ENCODE results near the gene CDH4.

The CDH4 gene

GRCh38 chr20:61251529-61252393 lies at the start of gene CDH4:
TSS of gene CDH4 (plus strand) at chr20:61252261.
- ATAC-seq = no peak

- no peak for ATAC-seq
Measured at GRCh38 chr20:61203320-61203719, 48.7 kb upstream of the CDH4 start.

- ATAC-seq = no peak
Measured at GRCh38 chr20:61204206-61204605, 47.9 kb upstream of the CDH4 start.

- ATAC-seq = no peak
Measured at GRCh38 chr20:61205769-61206168, 46.3 kb upstream of the CDH4 start.

GRCh38 chr20:61210862-61211261 lies 41.2 kb upstream of the CDH4 start:
- no peak for ATAC-seq

GRCh38 chr20:61217848-61218247 lies 34.2 kb upstream of the CDH4 start:
- ATAC-seq = no peak

GRCh38 chr20:61219021-61219431 lies 33.0 kb upstream of the CDH4 start:
- ATAC-seq = no peak

GRCh38 chr20:61220131-61220530 lies 31.9 kb upstream of the CDH4 start:
- no peak for ATAC-seq

GRCh38 chr20:61220626-61221325 lies 31.3 kb upstream of the CDH4 start:
- ATAC-seq = no peak

GRCh38 chr20:61222699-61223098 lies 29.4 kb upstream of the CDH4 start:
- ATAC-seq = no peak

- ATAC-seq = no peak
Measured at GRCh38 chr20:61223121-61223520, 28.9 kb upstream of the CDH4 start.

- no peak for ATAC-seq
Measured at GRCh38 chr20:61230166-61230565, 21.9 kb upstream of the CDH4 start.

- ATAC-seq = no peak
Measured at GRCh38 chr20:61233590-61233989, 18.5 kb upstream of the CDH4 start.

GRCh38 chr20:61234224-61234890 lies 17.7 kb upstream of the CDH4 start:
- ATAC-seq = no peak

- no peak for ATAC-seq
Measured at GRCh38 chr20:61236713-61237112, 15.3 kb upstream of the CDH4 start.

GRCh38 chr20:61238813-61239212 lies 13.2 kb upstream of the CDH4 start:
- no peak for ATAC-seq

- no peak for ATAC-seq
Measured at GRCh38 chr20:61240814-61241213, 11.2 kb upstream of the CDH4 start.

- no peak for ATAC-seq
Measured at GRCh38 chr20:61244213-61244612, 7.8 kb upstream of the CDH4 start.

GRCh38 chr20:61246269-61246668 lies 5.8 kb upstream of the CDH4 start:
- no peak for ATAC-seq

- no peak for ATAC-seq
Measured at GRCh38 chr20:61249626-61250025, 2.4 kb upstream of the CDH4 start.

GRCh38 chr20:61252601-61253263 lies 671 bp downstream of the CDH4 start:
- no peak for ATAC-seq

GRCh38 chr20:61253264-61253639 lies 1.2 kb downstream of the CDH4 start:
- ATAC-seq = no peak
